HG03045 (cell line): Measurements from ENCODE around the gene ZNF24.

Experiments
- ATAC-seq: cut with Tn5 transposase; IDR thresholded peaks from one replicate; pipeline ENCODE4 v1.9.1; 2021; ENCODE audit warnings: mild to moderate bottlenecking, moderate library complexity; ENCODE audit not compliant: unreplicated experiment

Gene ZNF24

DNA sequence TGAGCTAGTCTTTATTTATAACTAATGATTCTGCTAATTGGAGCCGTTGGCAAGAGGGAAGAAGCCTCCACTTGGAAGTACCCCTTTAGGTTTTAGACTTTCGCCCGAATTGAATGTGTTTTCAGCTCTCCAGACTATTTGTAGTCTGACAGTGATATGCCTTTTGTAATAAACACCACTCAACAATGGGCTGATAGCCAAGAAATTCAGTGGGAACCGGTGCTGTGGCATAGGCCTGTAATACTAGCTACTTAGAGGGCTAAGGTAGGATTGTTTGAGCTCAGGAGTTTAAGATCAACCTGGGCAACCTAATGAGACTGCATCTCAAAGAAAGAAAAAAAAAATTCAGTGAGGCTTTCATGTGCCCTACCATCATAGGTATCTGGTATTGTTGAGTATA is 40.6 kb downstream of the ZNF24 start:
- no peak for ATAC-seq

GRCh38 chr18:35296060-35296459 is 48.2 kb downstream of the ZNF24 start:
- ATAC-seq: no peak

DNA sequence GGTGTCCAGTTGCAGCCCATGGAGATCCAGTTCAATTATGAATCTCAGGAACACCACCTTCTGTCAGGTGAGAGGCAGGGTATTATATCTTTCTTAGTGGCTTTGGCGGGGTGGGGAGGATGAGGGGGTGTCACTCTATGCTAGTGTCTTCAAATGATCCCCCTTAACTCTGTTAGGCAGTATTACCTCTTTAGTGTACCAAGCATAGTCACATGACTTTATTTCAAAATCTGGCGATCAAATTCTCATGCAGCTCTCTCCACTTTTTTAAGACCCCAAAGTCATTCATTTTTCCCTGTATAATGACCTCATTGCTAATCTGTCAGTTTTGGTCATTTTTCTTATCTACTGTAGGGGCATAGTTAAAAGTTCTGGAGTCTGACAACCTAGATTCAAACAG is 53.1 kb downstream of the ZNF24 start:
- no peak for ATAC-seq

DNA sequence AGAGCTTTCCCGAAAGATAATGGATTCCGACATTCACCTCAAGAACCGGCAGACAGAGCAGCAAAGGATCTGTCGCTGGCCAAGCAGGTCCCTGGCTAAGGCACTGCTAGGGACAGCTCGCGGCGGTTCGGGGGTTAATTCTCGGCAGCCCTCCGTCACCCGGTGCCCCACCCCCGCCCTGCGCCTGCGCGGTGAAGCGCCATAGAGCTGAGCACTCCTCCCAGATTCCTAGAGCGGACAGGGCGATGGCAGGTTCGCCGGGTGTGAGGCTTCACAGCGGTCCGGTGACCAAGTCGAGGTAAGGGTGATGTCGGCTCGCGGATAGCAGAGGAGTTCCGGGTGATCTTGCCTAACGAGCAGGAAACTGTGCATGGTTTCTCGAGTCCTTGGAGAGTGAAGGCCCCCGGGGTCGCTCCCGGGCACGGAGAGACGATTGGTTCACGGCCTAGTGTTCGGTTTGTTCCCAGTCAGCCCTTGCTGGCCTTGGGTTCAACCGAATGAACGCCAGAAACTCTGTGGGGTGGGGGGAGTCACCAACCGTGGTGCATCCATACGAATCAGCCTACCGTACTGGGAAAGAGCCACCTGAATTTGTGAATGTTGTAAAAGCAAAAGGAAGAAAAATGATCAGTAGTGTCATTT is 54.0 kb downstream of the ZNF24 start, which contains the start of gene ZSCAN30:
TSS of gene ZSCAN30 (minus strand) at position 136 of the 642 bp plus-strand sequence. CDS start 25,877 bp downstream, outside the sequence.
- peak; percentile 98 for ATAC-seq

- peak; percentile 36 for ATAC-seq
Measured at GRCh38 chr18:35289727-35290093, 54.5 kb downstream of the ZNF24 start.

GRCh38 chr18:35289293-35289692 is 54.9 kb downstream of the ZNF24 start:
- ATAC-seq: no peak

GRCh38 chr18:35284841-35285240 is 59.4 kb downstream of the ZNF24 start:
- no peak for ATAC-seq

DNA sequence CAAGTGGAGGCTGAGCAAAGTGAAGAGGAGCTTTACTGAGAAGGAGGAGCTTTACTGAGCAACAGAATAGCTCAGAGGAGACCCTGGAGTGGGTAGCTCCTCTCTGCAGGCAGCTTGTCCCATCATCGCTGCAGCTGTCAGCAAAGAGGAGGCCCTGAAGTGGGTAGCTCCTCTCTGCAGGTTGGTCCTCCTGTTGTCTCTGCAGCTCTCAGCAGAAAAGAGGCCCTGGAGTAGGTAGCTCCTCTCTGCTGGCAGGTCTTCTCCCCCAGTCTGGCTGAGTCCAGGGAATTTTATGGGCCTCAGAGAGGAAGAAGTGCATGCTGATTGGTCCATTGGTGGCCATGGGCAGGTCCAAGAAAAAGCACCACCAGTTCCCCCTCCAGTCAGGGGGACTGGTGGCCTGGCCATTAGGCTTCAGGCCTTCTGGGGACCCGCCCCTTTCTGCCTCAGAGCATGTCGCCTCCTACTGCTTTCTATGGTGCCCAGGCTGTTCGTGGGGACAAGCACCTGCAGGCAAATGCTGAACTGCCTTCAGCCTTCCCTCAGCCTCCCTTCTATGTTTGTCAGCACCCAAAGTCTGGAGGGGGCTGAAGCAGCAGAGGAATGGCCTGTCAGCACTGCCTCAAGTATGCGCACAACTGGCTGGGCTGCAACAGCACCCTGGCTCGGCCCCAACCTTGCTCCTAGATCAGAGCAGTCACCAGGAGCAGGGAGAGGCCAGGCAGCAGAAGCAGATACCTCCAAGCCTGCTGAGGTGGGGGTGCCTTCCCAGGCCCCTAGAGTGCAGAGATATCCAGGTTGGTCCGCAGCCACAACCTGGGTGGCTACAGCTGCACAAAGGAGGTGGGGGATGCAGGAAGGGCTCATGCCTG is 60.1 kb downstream of the ZNF24 start:
- ATAC-seq: no peak

DNA sequence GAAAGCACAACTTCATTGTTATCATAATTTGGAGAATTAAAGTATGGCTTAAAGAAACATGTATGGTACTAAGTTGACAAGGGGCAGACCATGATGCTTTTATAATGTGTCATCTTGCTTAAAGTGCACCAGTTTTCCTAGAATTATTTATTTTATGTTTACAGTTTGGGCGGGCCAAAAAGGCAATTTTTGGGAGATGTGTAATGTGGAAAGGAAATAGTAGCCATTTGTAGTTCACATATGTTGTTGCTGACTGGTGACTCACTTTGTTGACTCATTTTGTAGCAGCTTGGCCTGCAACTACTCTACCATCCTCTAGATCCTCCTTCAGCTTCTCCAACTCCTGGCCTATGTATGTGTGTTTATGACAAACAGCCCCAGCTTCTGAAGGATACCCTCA is 61.9 kb downstream of the ZNF24 start:
- no peak for ATAC-seq
